Right lobe of liver (tissue), 6 donors: Measurements from ENCODE around the gene TOPORS. TPM values are rescaled to one million over a fixed set of nuclear protein-coding genes. Genes with fewer than 3 reads are reported as not detected.

Experiments
- ATAC-seq, 4 donors: fragments of 200-7000 bp; cut with Tn5 transposase; one replicate each; pipeline ENCODE4 v1.9.1; 2020; ENCODE audit warnings: mild to moderate bottlenecking in 4 of 4, moderate library complexity in 4 of 4
- DNase-seq, 3 donors: peaks; one replicate each; pipeline ENCODE4 v3.0.0-alpha.2; 2020
- H3K27ac ChIP-seq, 3 donors: fragments of 200-600 bp; one replicate each; pipeline ENCODE4 v1.8.0; 2022
- H3K27me3 ChIP-seq, 2 donors: fragments of 200-600 bp; one replicate each; pipeline ENCODE4 v1.8.0; 2022
- H3K36me3 ChIP-seq, 4 donors: fragments of 200-600 bp; sonication (generic) in 1 of 4; one replicate each; pipeline versions ENCODE4 v1.5.1 to v1.8.0; 2017 to 2022; ENCODE audit warnings: control low read depth in 1 of 4
- H3K4me1 ChIP-seq, 4 donors: fragments of 200-600 bp; sonication (generic) in 1 of 4; one replicate each; pipeline versions ENCODE4 v1.5.1 to v1.8.0; 2017 to 2022; ENCODE audit warnings: control low read depth in 1 of 4
- H3K4me3 ChIP-seq, 3 donors: fragments of 200-600 bp; one replicate each; pipeline ENCODE4 v1.8.0; 2022
- H3K9me3 ChIP-seq, 4 donors: fragments of 200-600 bp; sonication (generic) in 1 of 4; one replicate each; pipeline versions ENCODE4 v1.5.1 to v1.8.0; 2017 to 2022; ENCODE audit warnings: control low read depth in 1 of 4
- CTCF ChIP-seq, 4 donors: fragments of 200-600 bp in 3 of 4; fragments of 450-650 bp in 1 of 4; IDR thresholded peaks; one replicate each; pipeline versions ENCODE4 v1.5.1 to v1.8.0; 2016 to 2022; ENCODE audit warnings: antibody characterized with exemption in 4 of 4, mild to moderate bottlenecking in 2 of 4
- POLR2A ChIP-seq: fragments of 450-650 bp; IDR thresholded peaks from one replicate; pipeline ENCODE4 v1.6.1; 2017; ENCODE audit warnings: antibody characterized with exemption, mild to moderate bottlenecking
- WGBS: methylation state at CpG from one replicate; pipeline ENCODE4 v1.1.6; 2018; ENCODE audit warnings: low coverage, low lambda C conversion rate; ENCODE audit not compliant: insufficient coverage; ENCODE audit errors: missing lambda C conversion rate; 5-methylcytosine and 5-hydroxymethylcytosine counted together
- intact Hi-C, 2 donors: fragments of 100-400 bp; cut with DNase I; formaldehyde crosslinking; loops; one replicate each; pipeline versions ENCODE4 v1.11.2 to v1.14.1; 2022
- total RNA-seq, 6 experiments: library from RNA; depleted of rRNA in 2 of 6; stranded (reverse); fragments of >200 nt in 2 of 6; fragmentation: NEBNext Ultra II Directional in 3 of 6; extraction: Animal tissue kit (Norgen Biotek cat#: 25700) in 3 of 6; gene quantifications; one replicate each; pipeline versions ENCODE4 v1.1.0 to v1.2.4, GENCODE V29; 2016 to 2023
- donor health status: DM: no; HTN: yes; CAD: no.
- donor health status: DM: no; HTN: no; CAD: no.
- donor health status: DM: no; HTN: no; CAD: no.
- donor health status: DM: no; HTN: yes; CAD: no.
- donor health status: DM: no; HTN: yes; CAD: no.

Gene TOPORS
- total RNA-seq, 6 experiments from 2014 or later = 6.0 to 9.6 (median 7.9) TPM

GRCh38 chr9:32523910-32524309 lies 28.5 kb downstream of the TOPORS start:
- Histone ChIP-seq H3K36me3 (no peaks in the 10 kb centered on the region), H3K27me3 (no peaks in the 10 kb centered on the region), H3K4me1 (peaks cover 0 to 24% (median 9%) of the 10 kb centered on the region in 4 donors), H3K9me3 (no peaks in the 10 kb centered on the region), H3K27ac (peak overlapping the region in 1 of 3 donors; percentile 91), H3K4me3 (no peak overlapping the region)
- WGBS = 20% methylated on average over 1 of the region's 1 CpG
- DNase-seq (no peak), ATAC-seq (peak; percentile 36 to 54 (median 43))
- intact Hi-C loops = loop anchor here in 1 of 2 donors (10.0 kb wide), 1 partner anchor 89 kb away; no protein-coding TSS in a partner anchor
- TF ChIP-seq CTCF (IDR thresholded peaks at IDR 0.05) = no peak
- TF ChIP-seq POLR2A = no peak

- Histone ChIP-seq H3K27me3 (no peaks in the 10 kb centered on the region), H3K27ac (no peak overlapping the region), H3K9me3 (no peaks in the 10 kb centered on the region), H3K36me3 (no peaks in the 10 kb centered on the region), H3K4me1 (peaks cover 0 to 1% (median 0%) of the 10 kb centered on the region in 4 donors), H3K4me3 (no peak overlapping the region)
- DNase-seq (no peak), ATAC-seq (no peak)
- no peak for TF ChIP-seq POLR2A
- no peak for TF ChIP-seq CTCF (IDR thresholded peaks at IDR 0.05)
- intact Hi-C loops = no loop called here
- WGBS = 93% methylated on average over 1 of the region's 1 CpG
These were observed 34.1 kb downstream of the TOPORS start for GRCh38 chr9:32518276-32518675.

- intact Hi-C loops = no loop called here
- no peak for ATAC-seq
- Histone ChIP-seq H3K27ac (no peak overlapping the region), H3K4me1 (no peaks in the 10 kb centered on the region), H3K27me3 (no peaks in the 10 kb centered on the region), H3K9me3 (no peaks in the 10 kb centered on the region), H3K4me3 (no peak overlapping the region), H3K36me3 (no peaks in the 10 kb centered on the region)
- TF ChIP-seq CTCF (IDR thresholded peaks at IDR 0.05) (no peak), POLR2A (no peak)
- DNase-seq = no peak
These were observed 36.1 kb downstream of the TOPORS start for GRCh38 chr9:32516241-32516640.

GRCh38 chr9:32508728-32509127 lies 43.7 kb downstream of the TOPORS start:
- Histone ChIP-seq H3K36me3 (no peaks in the 10 kb centered on the region), H3K27ac (no peak overlapping the region), H3K4me3 (no peak overlapping the region), H3K4me1 (no peaks in the 10 kb centered on the region), H3K9me3 (no peaks in the 10 kb centered on the region), H3K27me3 (no peaks in the 10 kb centered on the region)
- no CpG with 5 or more reads among the region's 1 CpG for WGBS
- no peak for DNase-seq
- intact Hi-C loops = no loop called here
- no peak for TF ChIP-seq POLR2A
- TF ChIP-seq CTCF (IDR thresholded peaks at IDR 0.05) = no peak
- no peak for ATAC-seq

- no peak overlapping the region for H3K4me3 ChIP-seq
- H3K4me1 ChIP-seq = no peaks in the 10 kb centered on the region
- 55% methylated on average over 2 of the region's 3 CpGs for WGBS
- peaks cover 0 to 6% (median under 1%) of the 10 kb centered on the region in 4 donors for H3K36me3 ChIP-seq
- H3K27me3 ChIP-seq = no peaks in the 10 kb centered on the region
- H3K27ac ChIP-seq = no peak overlapping the region
- TF ChIP-seq CTCF (IDR thresholded peaks at IDR 0.05) = no peak
- no peak for TF ChIP-seq POLR2A
- no peak for ATAC-seq
- no peaks in the 10 kb centered on the region for H3K9me3 ChIP-seq
- intact Hi-C loops = no loop called here
- DNase-seq = no peak
These were observed 49.4 kb downstream of the TOPORS start for GRCh38 chr9:32503008-32503407.
